HAP-1 (cell line): ENCODE data around the gene CREB1.
"Not testable (repeated sequence)": the region's sequence is repeated elsewhere in the genome, so short reads cannot be mapped to it uniquely, and the experiment has no call there.

Source experiments
- DNase-seq, 2 experiments: peaks; one replicate each; pipeline ENCODE4 v3.0.0-alpha.2; 2016 to 2020; ENCODE audit warnings: low spot score in 2 of 2
- H3K27me3 ChIP-seq: fragments of 250-450 bp; sonication (Bioruptor Pico); 2 replicates; pipeline ENCODE4 v1.5.1; 2020; ENCODE audit warnings: low read depth, mild to moderate bottlenecking, moderate library complexity
- H3K36me3 ChIP-seq: fragments of 250-450 bp; sonication (Bioruptor Pico); replicated peaks from 2 replicates; pipeline ENCODE4 v1.5.1; 2020; ENCODE audit warnings: mild to moderate bottlenecking
- H3K4me1 ChIP-seq: fragments of 250-450 bp; sonication (Bioruptor Pico); 2 replicates; pipeline ENCODE4 v1.5.1; 2020; ENCODE audit warnings: mild to moderate bottlenecking
- H3K4me3 ChIP-seq: fragments of 250-450 bp; sonication (Bioruptor Pico); 2 replicates; pipeline ENCODE4 v1.5.1; 2020; ENCODE audit warnings: mild to moderate bottlenecking, moderate library complexity
- H3K9me3 ChIP-seq: fragments of 250-450 bp; sonication (Bioruptor Pico); 2 replicates; pipeline ENCODE4 v1.5.1; 2020; ENCODE audit warnings: mild to moderate bottlenecking, moderate library complexity
- in situ Hi-C: fragments of 300-500 bp; cut with MboI; formaldehyde crosslinking; loops from 3 replicates; pipeline ENCODE4 v1.14.3; 2020; ENCODE audit warnings: low sequenced_read_pairs, inconsistent platforms, mixed read lengths

Gene CREB1

GRCh38 chr2:207646582-207646981 lies 116.8 kb downstream of the CREB1 start:
- H3K4me3 ChIP-seq, H3K9me3 ChIP-seq, DNase-seq, H3K36me3 ChIP-seq, H3K27me3 ChIP-seq, in situ Hi-C loops, H3K4me1 ChIP-seq: not testable (repeated sequence)
